SK-N-SH treated with all-trans-retinoic acid at 6 μM for 48 hours (cell line): ENCODE data around the gene ANKRD65.
A peak's percentile ranks its signal among the peaks of the same experiment; 100 is the strongest.

Experiments
- ATAC-seq: fragments of 200-7000 bp; cut with Tn5 transposase; 3 replicates; pipeline ENCODE4 v1.9.1; 2020; ENCODE audit warnings: mild to moderate bottlenecking, moderate library complexity
- ARNTL ChIP-seq: fragments of 450-650 bp; formaldehyde crosslinking; IDR thresholded peaks from 2 replicates; pipeline ENCODE4 v1.5.0; 2020; ENCODE audit warnings: low read depth, mild to moderate bottlenecking, moderate library complexity, borderline replicate concordance
- BACH2 ChIP-seq: fragments of 250-450 bp; sonication (Bioruptor Pico); IDR thresholded peaks from 2 replicates; pipeline ENCODE4 v1.9.0; 2021; ENCODE audit warnings: mild to moderate bottlenecking, borderline replicate concordance
- CSDC2 ChIP-seq: fragments of 250-450 bp; sonication (Bioruptor Pico); IDR thresholded peaks from 2 replicates; pipeline ENCODE4 v1.5.0; 2020; ENCODE audit warnings: mild to moderate bottlenecking, moderate library complexity
- ESRRG ChIP-seq: fragments of 250-450 bp; sonication (Bioruptor Pico); IDR thresholded peaks from 2 replicates; pipeline ENCODE4 v1.6.1; 2021; ENCODE audit warnings: mild to moderate bottlenecking
- GLIS3 ChIP-seq: fragments of 250-450 bp; sonication (Bioruptor Pico); IDR thresholded peaks from 2 replicates; pipeline ENCODE4 v1.5.0; 2020; ENCODE audit warnings: mild to moderate bottlenecking, moderate library complexity
- ISL1 ChIP-seq: fragments of 250-450 bp; sonication (Bioruptor Pico); IDR thresholded peaks from 2 replicates; pipeline ENCODE4 v2.1.2; 2022; ENCODE audit warnings: mild to moderate bottlenecking, moderate library complexity
- OSR1 ChIP-seq: fragments of 250-450 bp; sonication (Bioruptor Pico); IDR thresholded peaks from 2 replicates; pipeline ENCODE4 v1.8.0; 2022; ENCODE audit warnings: moderate library complexity, mild to moderate bottlenecking, inconsistent platforms
- PPARA ChIP-seq: fragments of 250-450 bp; sonication (Bioruptor Pico); IDR thresholded peaks from 2 replicates; pipeline ENCODE4 v1.5.0; 2020; ENCODE audit warnings: mild to moderate bottlenecking, borderline replicate concordance
- RARB ChIP-seq: fragments of 250-450 bp; sonication (Bioruptor Pico); IDR thresholded peaks from 2 replicates; pipeline ENCODE4 v1.8.0; 2021; ENCODE audit warnings: mild to moderate bottlenecking, moderate library complexity
- SNAI2 ChIP-seq: fragments of 250-450 bp; sonication (Bioruptor Pico); IDR thresholded peaks from 2 replicates; pipeline ENCODE4 v1.5.0; 2020; ENCODE audit warnings: mild to moderate bottlenecking, moderate library complexity
- TCF4 ChIP-seq: fragments of 250-450 bp; sonication (Bioruptor Pico); IDR thresholded peaks from 2 replicates; pipeline ENCODE4 v1.8.0; 2021; ENCODE audit warnings: mild to moderate bottlenecking, moderate library complexity, borderline replicate concordance
- TOX ChIP-seq: fragments of 250-450 bp; sonication (Bioruptor Pico); IDR thresholded peaks from 2 replicates; pipeline ENCODE4 v1.8.0; 2021; ENCODE audit warnings: mild to moderate bottlenecking, moderate library complexity, borderline replicate concordance
- ZC3H10 ChIP-seq: fragments of 250-450 bp; sonication (Bioruptor Pico); IDR thresholded peaks from 2 replicates; pipeline ENCODE4 v1.5.1; 2021; ENCODE audit warnings: mild to moderate bottlenecking, moderate library complexity
- ZFP3 ChIP-seq: fragments of 250-450 bp; sonication (Bioruptor Pico); IDR thresholded peaks from 2 replicates; pipeline ENCODE4 v1.5.0; 2020; ENCODE audit warnings: mild to moderate bottlenecking, moderate library complexity
- ZFP30 ChIP-seq: fragments of 450-650 bp; formaldehyde crosslinking; IDR thresholded peaks from 2 replicates; pipeline ENCODE4 v1.5.0; 2022; ENCODE audit warnings: mild to moderate bottlenecking, moderate library complexity
- ZNF565 ChIP-seq: fragments of 450-650 bp; formaldehyde crosslinking; conservative IDR thresholded peaks from 2 replicates; pipeline ENCODE4 v1.5.0; 2020; ENCODE audit warnings: low read depth, mild to moderate bottlenecking, moderate library complexity
- ZNF70 ChIP-seq: fragments of 450-650 bp; formaldehyde crosslinking; IDR thresholded peaks from 2 replicates; pipeline ENCODE4 v1.5.0; 2020; ENCODE audit warnings: mild to moderate bottlenecking, moderate library complexity
- ZNF8 ChIP-seq: fragments of 450-650 bp; formaldehyde crosslinking; IDR thresholded peaks from 2 replicates; pipeline ENCODE4 v1.5.0; 2020; ENCODE audit warnings: mild to moderate bottlenecking, moderate library complexity
- TF ChIP-seq, protein P1 (sequence below): fragments of 250-450 bp; sonication (Bioruptor Pico); IDR thresholded peaks from 2 replicates; pipeline ENCODE4 v1.5.1; 2021; ENCODE audit warnings: mild to moderate bottlenecking, moderate library complexity
- TF ChIP-seq, protein P2 (sequence below): fragments of 250-450 bp; sonication (Bioruptor Pico); IDR thresholded peaks from 2 replicates; pipeline ENCODE4 v1.8.0; 2021; ENCODE audit warnings: low read depth, mild to moderate bottlenecking, moderate library complexity, borderline replicate concordance
- TF ChIP-seq, protein P3 (sequence below): fragments of 250-450 bp; sonication (Bioruptor Pico); IDR thresholded peaks from 2 replicates; pipeline ENCODE4 v1.8.0; 2020; ENCODE audit warnings: mild to moderate bottlenecking, moderate library complexity, borderline replicate concordance
- TF ChIP-seq, protein P4 (sequence below): fragments of 250-450 bp; sonication (Bioruptor Pico); IDR thresholded peaks from 2 replicates; pipeline ENCODE4 v1.5.0; 2020; ENCODE audit warnings: mild to moderate bottlenecking, moderate library complexity
- TF ChIP-seq, protein P5 (sequence below): fragments of 250-450 bp; sonication (Bioruptor Pico); IDR thresholded peaks from 2 replicates; pipeline ENCODE4 v1.5.1; 2020; ENCODE audit warnings: low read depth, mild to moderate bottlenecking, moderate library complexity

Gene ANKRD65

DNA sequence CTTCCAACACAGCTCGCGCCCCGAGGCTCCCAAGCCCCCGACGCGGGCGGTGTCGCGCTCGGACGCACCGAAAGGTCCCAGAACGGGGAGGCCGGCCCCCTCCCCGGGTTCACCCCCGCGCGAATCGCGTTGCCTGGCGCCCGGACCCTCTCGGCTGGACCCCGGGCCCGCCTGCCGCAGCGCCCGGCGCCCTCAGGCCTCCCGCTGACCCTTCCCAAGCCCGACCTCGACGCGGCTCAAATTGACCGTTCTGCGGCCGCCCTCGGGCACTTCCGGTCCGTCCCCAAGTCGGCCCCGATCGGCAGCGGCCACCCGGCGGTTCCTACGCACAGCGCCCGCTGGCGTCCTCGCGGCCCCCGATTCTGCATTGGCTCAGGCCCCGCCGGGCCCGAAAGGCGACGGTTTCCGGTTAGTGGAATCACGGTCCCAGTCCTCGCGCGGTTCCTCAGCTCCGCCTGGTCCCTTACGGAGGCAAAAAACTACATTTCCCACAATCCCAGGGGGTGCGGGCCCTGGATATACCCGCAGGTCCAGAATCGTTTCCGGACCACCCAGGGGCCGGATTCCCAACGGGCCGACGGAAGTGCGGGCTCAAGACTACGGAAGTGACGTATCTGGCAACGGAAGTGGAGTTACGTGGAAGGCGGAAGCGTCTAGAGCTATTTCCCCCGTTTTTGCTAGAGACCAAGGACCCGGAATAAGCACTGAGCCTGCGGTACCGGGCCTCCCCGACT is 46.0 kb downstream of the ANKRD65 start, which contains the start of gene AURKAIP1:
AURKAIP1 (minus strand) TSS at position 279 of the 734 bp plus-strand sequence. CDS start 451 bp downstream, outside the sequence.
- peak; percentile 95 for ATAC-seq
- TF ChIP-seq, protein P1, sequence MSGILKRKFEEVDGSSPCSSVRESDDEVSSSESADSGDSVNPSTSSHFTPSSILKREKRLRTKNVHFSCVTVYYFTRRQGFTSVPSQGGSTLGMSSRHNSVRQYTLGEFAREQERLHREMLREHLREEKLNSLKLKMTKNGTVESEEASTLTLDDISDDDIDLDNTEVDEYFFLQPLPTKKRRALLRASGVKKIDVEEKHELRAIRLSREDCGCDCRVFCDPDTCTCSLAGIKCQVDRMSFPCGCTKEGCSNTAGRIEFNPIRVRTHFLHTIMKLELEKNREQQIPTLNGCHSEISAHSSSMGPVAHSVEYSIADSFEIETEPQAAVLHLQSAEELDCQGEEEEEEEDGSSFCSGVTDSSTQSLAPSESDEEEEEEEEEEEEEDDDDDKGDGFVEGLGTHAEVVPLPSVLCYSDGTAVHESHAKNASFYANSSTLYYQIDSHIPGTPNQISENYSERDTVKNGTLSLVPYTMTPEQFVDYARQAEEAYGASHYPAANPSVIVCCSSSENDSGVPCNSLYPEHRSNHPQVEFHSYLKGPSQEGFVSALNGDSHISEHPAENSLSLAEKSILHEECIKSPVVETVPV (CRISPR knock-in tag), result no peak
- TF ChIP-seq, protein P2, sequence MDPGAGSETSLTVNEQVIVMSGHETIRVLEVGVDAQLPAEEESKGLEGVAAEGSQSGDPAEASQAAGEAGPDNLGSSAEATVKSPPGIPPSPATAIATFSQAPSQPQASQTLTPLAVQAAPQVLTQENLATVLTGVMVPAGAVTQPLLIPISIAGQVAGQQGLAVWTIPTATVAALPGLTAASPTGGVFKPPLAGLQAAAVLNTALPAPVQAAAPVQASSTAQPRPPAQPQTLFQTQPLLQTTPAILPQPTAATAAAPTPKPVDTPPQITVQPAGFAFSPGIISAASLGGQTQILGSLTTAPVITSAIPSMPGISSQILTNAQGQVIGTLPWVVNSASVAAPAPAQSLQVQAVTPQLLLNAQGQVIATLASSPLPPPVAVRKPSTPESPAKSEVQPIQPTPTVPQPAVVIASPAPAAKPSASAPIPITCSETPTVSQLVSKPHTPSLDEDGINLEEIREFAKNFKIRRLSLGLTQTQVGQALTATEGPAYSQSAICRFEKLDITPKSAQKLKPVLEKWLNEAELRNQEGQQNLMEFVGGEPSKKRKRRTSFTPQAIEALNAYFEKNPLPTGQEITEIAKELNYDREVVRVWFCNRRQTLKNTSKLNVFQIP (CRISPR knock-in tag), result peak; percentile 88; the same call in 1 of the 2 replicates
- TF ChIP-seq BACH2, result no peak
- no peak for TF ChIP-seq GLIS3 (CRISPR knock-in tag)
- TF ChIP-seq, protein P3, sequence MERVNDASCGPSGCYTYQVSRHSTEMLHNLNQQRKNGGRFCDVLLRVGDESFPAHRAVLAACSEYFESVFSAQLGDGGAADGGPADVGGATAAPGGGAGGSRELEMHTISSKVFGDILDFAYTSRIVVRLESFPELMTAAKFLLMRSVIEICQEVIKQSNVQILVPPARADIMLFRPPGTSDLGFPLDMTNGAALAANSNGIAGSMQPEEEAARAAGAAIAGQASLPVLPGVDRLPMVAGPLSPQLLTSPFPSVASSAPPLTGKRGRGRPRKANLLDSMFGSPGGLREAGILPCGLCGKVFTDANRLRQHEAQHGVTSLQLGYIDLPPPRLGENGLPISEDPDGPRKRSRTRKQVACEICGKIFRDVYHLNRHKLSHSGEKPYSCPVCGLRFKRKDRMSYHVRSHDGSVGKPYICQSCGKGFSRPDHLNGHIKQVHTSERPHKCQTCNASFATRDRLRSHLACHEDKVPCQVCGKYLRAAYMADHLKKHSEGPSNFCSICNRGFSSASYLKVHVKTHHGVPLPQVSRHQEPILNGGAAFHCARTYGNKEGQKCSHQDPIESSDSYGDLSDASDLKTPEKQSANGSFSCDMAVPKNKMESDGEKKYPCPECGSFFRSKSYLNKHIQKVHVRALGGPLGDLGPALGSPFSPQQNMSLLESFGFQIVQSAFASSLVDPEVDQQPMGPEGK, result peak; percentile 72; the same call in 1 of the 2 replicates
- TF ChIP-seq ISL1 (CRISPR knock-in tag), result no peak
- TF ChIP-seq ZNF70 (CRISPR knock-in tag), result peak; percentile 10; the same call in 1 of the 2 replicates
- TF ChIP-seq, protein P4, sequence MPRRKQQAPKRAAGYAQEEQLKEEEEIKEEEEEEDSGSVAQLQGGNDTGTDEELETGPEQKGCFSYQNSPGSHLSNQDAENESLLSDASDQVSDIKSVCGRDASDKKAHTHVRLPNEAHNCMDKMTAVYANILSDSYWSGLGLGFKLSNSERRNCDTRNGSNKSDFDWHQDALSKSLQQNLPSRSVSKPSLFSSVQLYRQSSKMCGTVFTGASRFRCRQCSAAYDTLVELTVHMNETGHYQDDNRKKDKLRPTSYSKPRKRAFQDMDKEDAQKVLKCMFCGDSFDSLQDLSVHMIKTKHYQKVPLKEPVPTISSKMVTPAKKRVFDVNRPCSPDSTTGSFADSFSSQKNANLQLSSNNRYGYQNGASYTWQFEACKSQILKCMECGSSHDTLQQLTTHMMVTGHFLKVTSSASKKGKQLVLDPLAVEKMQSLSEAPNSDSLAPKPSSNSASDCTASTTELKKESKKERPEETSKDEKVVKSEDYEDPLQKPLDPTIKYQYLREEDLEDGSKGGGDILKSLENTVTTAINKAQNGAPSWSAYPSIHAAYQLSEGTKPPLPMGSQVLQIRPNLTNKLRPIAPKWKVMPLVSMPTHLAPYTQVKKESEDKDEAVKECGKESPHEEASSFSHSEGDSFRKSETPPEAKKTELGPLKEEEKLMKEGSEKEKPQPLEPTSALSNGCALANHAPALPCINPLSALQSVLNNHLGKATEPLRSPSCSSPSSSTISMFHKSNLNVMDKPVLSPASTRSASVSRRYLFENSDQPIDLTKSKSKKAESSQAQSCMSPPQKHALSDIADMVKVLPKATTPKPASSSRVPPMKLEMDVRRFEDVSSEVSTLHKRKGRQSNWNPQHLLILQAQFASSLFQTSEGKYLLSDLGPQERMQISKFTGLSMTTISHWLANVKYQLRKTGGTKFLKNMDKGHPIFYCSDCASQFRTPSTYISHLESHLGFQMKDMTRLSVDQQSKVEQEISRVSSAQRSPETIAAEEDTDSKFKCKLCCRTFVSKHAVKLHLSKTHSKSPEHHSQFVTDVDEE (CRISPR knock-in tag), result peak; percentile 67
- TF ChIP-seq, protein P5, sequence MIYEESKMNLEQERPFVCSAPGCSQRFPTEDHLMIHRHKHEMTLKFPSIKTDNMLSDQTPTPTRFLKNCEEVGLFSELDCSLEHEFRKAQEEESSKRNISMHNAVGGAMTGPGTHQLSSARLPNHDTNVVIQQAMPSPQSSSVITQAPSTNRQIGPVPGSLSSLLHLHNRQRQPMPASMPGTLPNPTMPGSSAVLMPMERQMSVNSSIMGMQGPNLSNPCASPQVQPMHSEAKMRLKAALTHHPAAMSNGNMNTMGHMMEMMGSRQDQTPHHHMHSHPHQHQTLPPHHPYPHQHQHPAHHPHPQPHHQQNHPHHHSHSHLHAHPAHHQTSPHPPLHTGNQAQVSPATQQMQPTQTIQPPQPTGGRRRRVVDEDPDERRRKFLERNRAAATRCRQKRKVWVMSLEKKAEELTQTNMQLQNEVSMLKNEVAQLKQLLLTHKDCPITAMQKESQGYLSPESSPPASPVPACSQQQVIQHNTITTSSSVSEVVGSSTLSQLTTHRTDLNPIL (CRISPR knock-in tag), result no peak
- TF ChIP-seq ZFP3 (CRISPR knock-in tag), result peak; percentile 80; the same call in 1 of the 2 replicates
- no peak for TF ChIP-seq TCF4 (CRISPR knock-in tag)
- no peak for TF ChIP-seq TOX (CRISPR knock-in tag)
- no peak for TF ChIP-seq SNAI2 (CRISPR knock-in tag)
- peak; percentile 62; the same call in 1 of the 2 replicates for TF ChIP-seq ZNF8 (CRISPR knock-in tag)
- TF ChIP-seq OSR1, result no peak
- no peak for TF ChIP-seq CSDC2 (CRISPR knock-in tag)
- TF ChIP-seq PPARA (CRISPR knock-in tag), result no peak
- no peak; the same call in 1 of the 2 replicates for TF ChIP-seq RARB (CRISPR knock-in tag)
- TF ChIP-seq ARNTL (CRISPR knock-in tag), result no peak
- no peak for TF ChIP-seq ESRRG
- TF ChIP-seq ZFP30, result no peak
- no peak for TF ChIP-seq ZC3H10
- no peak for TF ChIP-seq ZNF565 (CRISPR knock-in tag)

DNA sequence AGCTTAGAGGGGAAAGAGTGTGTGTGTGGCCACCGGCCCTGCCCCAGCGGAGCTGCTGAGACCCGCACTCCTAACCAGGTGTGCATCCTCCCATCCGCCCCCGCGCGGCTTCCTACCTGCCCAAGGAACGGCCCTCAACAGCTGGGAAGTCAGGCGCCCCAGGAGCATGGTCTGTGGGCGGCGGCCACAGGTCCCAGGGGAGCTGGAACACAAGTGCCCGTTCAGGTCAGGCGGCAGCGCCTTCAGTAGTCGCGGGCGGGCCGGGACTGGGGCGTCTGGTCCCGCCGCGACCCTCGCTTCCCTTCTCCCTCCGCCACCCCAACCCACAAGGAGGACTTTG is 46.5 kb downstream of the ANKRD65 start:
- ATAC-seq, result peak; percentile 1; the same call in 2 of the 3 replicates
- TF ChIP-seq OSR1 (no peak), TOX (CRISPR knock-in tag) (no peak), RARB (CRISPR knock-in tag) (no peak), TCF4 (CRISPR knock-in tag) (no peak), SNAI2 (CRISPR knock-in tag) (no peak), ZNF70 (CRISPR knock-in tag) (no peak), PPARA (CRISPR knock-in tag) (no peak), ZFP3 (CRISPR knock-in tag) (no peak), ZNF565 (CRISPR knock-in tag) (no peak), ESRRG (no peak), ARNTL (CRISPR knock-in tag) (no peak)
- TF ChIP-seq, protein P1 (CRISPR knock-in tag), result no peak
- TF ChIP-seq, protein P4 (CRISPR knock-in tag), result no peak
- TF ChIP-seq, protein P5 (CRISPR knock-in tag), result no peak
